22Rv1 (cell line): Measurements from ENCODE around the gene CAMKK1.

Experiments used
- ZFX ChIP-seq: fragments of 450-650 bp; IDR thresholded peaks from 2 replicates; pipeline ENCODE4 v1.6.1; 2017; ENCODE audit warnings: antibody characterized with exemption, borderline replicate concordance
- TF ChIP-seq, protein P1 (sequence below): fragments of 450-650 bp; IDR thresholded peaks from 2 replicates; pipeline ENCODE4 v1.5.1; 2017; ENCODE audit warnings: mild to moderate bottlenecking

DNA sequence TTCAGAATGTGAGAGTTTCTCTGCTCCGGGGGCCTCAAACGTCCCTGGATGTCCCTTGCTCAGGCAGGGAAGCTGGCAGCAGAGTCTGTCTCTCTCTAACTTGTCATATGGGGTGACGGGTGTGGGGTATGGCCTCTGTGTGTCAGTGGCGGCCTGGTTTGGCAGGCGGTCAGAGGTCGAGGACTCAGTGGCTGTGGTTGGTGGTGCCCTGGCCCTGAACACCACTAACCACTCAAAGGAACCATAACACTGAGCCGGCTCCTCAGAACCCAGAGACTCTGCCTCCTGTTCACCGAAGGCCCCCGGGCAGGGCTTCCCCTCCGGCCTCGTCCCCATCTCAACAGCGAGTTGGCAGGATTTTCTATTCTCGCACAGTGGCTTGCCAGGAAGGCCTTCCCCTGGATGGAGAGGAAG lies 22.7 kb upstream of the CAMKK1 start:
- TF ChIP-seq, protein P1, sequence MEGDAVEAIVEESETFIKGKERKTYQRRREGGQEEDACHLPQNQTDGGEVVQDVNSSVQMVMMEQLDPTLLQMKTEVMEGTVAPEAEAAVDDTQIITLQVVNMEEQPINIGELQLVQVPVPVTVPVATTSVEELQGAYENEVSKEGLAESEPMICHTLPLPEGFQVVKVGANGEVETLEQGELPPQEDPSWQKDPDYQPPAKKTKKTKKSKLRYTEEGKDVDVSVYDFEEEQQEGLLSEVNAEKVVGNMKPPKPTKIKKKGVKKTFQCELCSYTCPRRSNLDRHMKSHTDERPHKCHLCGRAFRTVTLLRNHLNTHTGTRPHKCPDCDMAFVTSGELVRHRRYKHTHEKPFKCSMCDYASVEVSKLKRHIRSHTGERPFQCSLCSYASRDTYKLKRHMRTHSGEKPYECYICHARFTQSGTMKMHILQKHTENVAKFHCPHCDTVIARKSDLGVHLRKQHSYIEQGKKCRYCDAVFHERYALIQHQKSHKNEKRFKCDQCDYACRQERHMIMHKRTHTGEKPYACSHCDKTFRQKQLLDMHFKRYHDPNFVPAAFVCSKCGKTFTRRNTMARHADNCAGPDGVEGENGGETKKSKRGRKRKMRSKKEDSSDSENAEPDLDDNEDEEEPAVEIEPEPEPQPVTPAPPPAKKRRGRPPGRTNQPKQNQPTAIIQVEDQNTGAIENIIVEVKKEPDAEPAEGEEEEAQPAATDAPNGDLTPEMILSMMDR: no peak
- TF ChIP-seq ZFX: no peak
